Heart right ventricle (tissue), 16 donors: ENCODE data around the gene ADGRA1. TPM values are rescaled to one million over a fixed set of nuclear protein-coding genes. Genes with fewer than 3 reads are reported as not detected.
"Not testable (repeated sequence)": the region's sequence is repeated elsewhere in the genome, so short reads cannot be mapped to it uniquely, and the experiment has no call there.

Source experiments
- ATAC-seq, 8 donors: fragments of 200-7000 bp; cut with Tn5 transposase; one replicate each; pipeline ENCODE4 v1.9.1; 2020; ENCODE audit warnings: mild to moderate bottlenecking in 8 of 8, moderate library complexity in 8 of 8, moderate number of reproducible peaks in 1 of 8
- DNase-seq, 2 donors: peaks; one replicate each; pipeline ENCODE4 v3.0.0-alpha.2; 2020
- H3K27ac ChIP-seq, 10 donors: fragments of 200-600 bp; sonication (generic) in 2 of 10; one replicate each; pipeline versions ENCODE4 v1.5.0 to v1.8.0; 2020 to 2022; ENCODE audit warnings: mild to moderate bottlenecking in 3 of 10
- H3K27me3 ChIP-seq, 7 donors: fragments of 200-600 bp; one replicate each; pipeline ENCODE4 v1.8.0; 2021 to 2022; ENCODE audit warnings: mild to moderate bottlenecking in 2 of 7
- H3K36me3 ChIP-seq, 9 donors: fragments of 200-600 bp; sonication (generic) in 1 of 9; one replicate each; pipeline versions ENCODE4 v1.5.0 to v1.8.0; 2020 to 2022; ENCODE audit warnings: mild to moderate bottlenecking in 2 of 9
- H3K4me1 ChIP-seq, 9 donors: fragments of 200-600 bp; sonication (generic) in 1 of 9; one replicate each; pipeline versions ENCODE4 v1.5.0 to v1.8.0; 2020 to 2022; ENCODE audit warnings: mild to moderate bottlenecking in 4 of 9
- H3K4me3 ChIP-seq, 10 donors: fragments of 200-600 bp; sonication (generic) in 2 of 10; one replicate each; pipeline versions ENCODE4 v1.5.0 to v1.8.0; 2020 to 2022; ENCODE audit warnings: mild to moderate bottlenecking in 7 of 10, moderate library complexity in 2 of 10
- H3K9me3 ChIP-seq, 11 donors: fragments of 200-600 bp in 10 of 11; sonication (generic) in 2 of 11; one replicate each; pipeline versions ENCODE4 v1.5.0 to v1.8.0; 2013 to 2022; ENCODE audit warnings: mild to moderate bottlenecking in 2 of 11, control low read depth in 1 of 11, moderate library complexity in 1 of 11
- CTCF ChIP-seq, 9 donors: fragments of 200-600 bp; sonication (generic) in 2 of 9; IDR thresholded peaks; one replicate each; pipeline versions ENCODE4 v1.5.0 to v1.8.0; 2021 to 2022; ENCODE audit warnings: antibody characterized with exemption in 9 of 9, mild to moderate bottlenecking in 5 of 9, moderate library complexity in 1 of 9
- WGBS, 2 donors: extraction: QIAGEN DNeasy Blood & Tissue Kit; methylation state at CpG; one replicate each; pipeline ENCODE4 v1.1.7; 2013; ENCODE audit warnings: inconsistent platforms in 1 of 2; 5-methylcytosine and 5-hydroxymethylcytosine counted together
- intact Hi-C, 10 donors: fragments of 100-400 bp; cut with DNase I; formaldehyde crosslinking; loops; one replicate each; pipeline versions ENCODE4 v1.11.1 to v1.14.2; 2022
- polyA plus RNA-seq, 2 donors: library from polyadenylated mRNA; stranded (reverse); fragments of 200-250 nt; gene quantifications; one replicate each; pipeline ENCODE4 v1.2.3, GENCODE V29; 2013
- total RNA-seq, 10 donors: library from RNA; stranded (reverse); fragmentation: NEBNext Ultra II Directional in 3 of 10; extraction: Animal tissue kit (Norgen Biotek cat#: 25700) in 3 of 10; gene quantifications; one replicate each; pipeline versions ENCODE4 v1.2.1 to v1.2.4, GENCODE V29; 2021 to 2023
- donor health status: Arrhythmogenic right ventricular cardiomyopathy.
- donor health status: ischemic (EF 13 %, LVEDD 7.1; RV severe dilation, severe dysfunction).
- donor health status: healthy with polysubstance abuse.
- donor health status: DM: no; HTN: yes; CAD: no.
- donor health status: DM: no; HTN: no; CAD: no.
- donor health status: ischemic (EF 25% LVEDD 6.9; RV normal size, moderate dysfunction).
- donor health status: ischemic (EF 25% LVEDD 5.7; RV mildly dilated, moderate dysfunction).
- donor health status: healthy.
- donor health status: DM: yes; HTN: yes; CAD: no.
- donor health status: Ischemic cardiomyopathy.
- donor health status: ischemic (EF 35%, LVEDD 5.7; RV mildly dilated, moderate dysfunction).
- donor health status: nonischemic (EF 11% LVEDD 7.7; RV severe dilation, severe dysfunction).
- donor health status: DM: yes; HTN: yes; CAD: no.
- donor health status: PGD.
- donor health status: ischemic (EF 29% LVEDD 5.4; RV normal size, mild dysfunction).
- donor health status: nonischemic (EF 23%, LVEDD 6.1; RV moderate dilation, normal function).

The ADGRA1 gene
- total and polyA plus RNA-seq, 12 donors, result under 0.01 to 0.21 (median 0.11) TPM; not detected in 6

GRCh38 chr10:133135116-133135465, 47.4 kb downstream of the ADGRA1 start:
- ATAC-seq, result no peak
- Histone ChIP-seq H3K9me3 (no peaks in the 10 kb centered on the region), H3K27ac (no peak overlapping the region), H3K27me3 (peaks cover 0 to 5% (median 0%) of the 10 kb centered on the region in 7 donors), H3K4me1 (no peaks in the 10 kb centered on the region), H3K4me3 (no peak overlapping the region), H3K36me3 (no peaks in the 10 kb centered on the region)
- intact Hi-C loops, result no loop called here
- DNase-seq, result no peak
- WGBS, 2 donors, result 73 to 79% methylated on average over 8 of the region's 8 CpGs
- no peak for TF ChIP-seq CTCF (IDR thresholded peaks at IDR 0.05)

GRCh38 chr10:133137486-133138145, 49.9 kb downstream of the ADGRA1 start:
- WGBS, 2 donors, result 90 to 92% methylated on average over 12 of the region's 12 CpGs
- H3K4me3 ChIP-seq, H3K9me3 ChIP-seq, DNase-seq, ATAC-seq, H3K36me3 ChIP-seq, H3K27ac ChIP-seq, intact Hi-C loops, H3K4me1 ChIP-seq: not testable (repeated sequence)
- H3K27me3 ChIP-seq, result peaks cover 16 to 29% (median 24%) of the 10 kb centered on the region in 7 donors

GRCh38 chr10:133139551-133140065, 51.9 kb downstream of the ADGRA1 start:
- Histone ChIP-seq H3K36me3 (no peaks in the 10 kb centered on the region), H3K4me1 (peaks cover 0 to 6% (median 0%) of the 10 kb centered on the region in 9 donors), H3K4me3 (no peak overlapping the region), H3K9me3 (no peaks in the 10 kb centered on the region), H3K27ac (no peak overlapping the region), H3K27me3 (peaks cover 16 to 49% (median 39%) of the 10 kb centered on the region in 7 donors)
- intact Hi-C loops, result loop anchor here in 1 of 10 donors (10.0 kb wide), 1 partner anchor 175 kb away; no protein-coding TSS in a partner anchor
- ATAC-seq, result no peak
- 27 to 39% methylated on average over 17 of the region's 17 CpGs for WGBS, 2 donors
- no peak for DNase-seq
- no peak for TF ChIP-seq CTCF (IDR thresholded peaks at IDR 0.05)

GRCh38 chr10:133140417-133141143, 52.9 kb downstream of the ADGRA1 start:
- DNase-seq (no peak), ATAC-seq (peak in 2 of 8 donors; percentile 17 to 34)
- WGBS, 2 donors, result 68 to 73% methylated on average over 26 of the region's 26 CpGs
- H3K4me1 ChIP-seq, result peaks cover 0 to 6% (median 0%) of the 10 kb centered on the region in 9 donors
- no peak overlapping the region for H3K27ac ChIP-seq
- H3K36me3 ChIP-seq, result no peaks in the 10 kb centered on the region
- intact Hi-C loops, result loop anchor here in 1 of 10 donors (10.0 kb wide), 1 partner anchor 174 kb away; no protein-coding TSS in a partner anchor
- no peak for TF ChIP-seq CTCF (IDR thresholded peaks at IDR 0.05)
- peaks cover 17 to 59% (median 48%) of the 10 kb centered on the region in 7 donors for H3K27me3 ChIP-seq
- H3K4me3 ChIP-seq, result no peak overlapping the region
- no peaks in the 10 kb centered on the region for H3K9me3 ChIP-seq
